ENCODE results near the gene NDUFA7.
A peak's percentile ranks its signal among the peaks of the same experiment; 100 is the strongest.
"Not testable (repeated sequence)": the region's sequence is repeated elsewhere in the genome, so short reads cannot be mapped to it uniquely, and the experiment has no call there.

Gene NDUFA7

DNA sequence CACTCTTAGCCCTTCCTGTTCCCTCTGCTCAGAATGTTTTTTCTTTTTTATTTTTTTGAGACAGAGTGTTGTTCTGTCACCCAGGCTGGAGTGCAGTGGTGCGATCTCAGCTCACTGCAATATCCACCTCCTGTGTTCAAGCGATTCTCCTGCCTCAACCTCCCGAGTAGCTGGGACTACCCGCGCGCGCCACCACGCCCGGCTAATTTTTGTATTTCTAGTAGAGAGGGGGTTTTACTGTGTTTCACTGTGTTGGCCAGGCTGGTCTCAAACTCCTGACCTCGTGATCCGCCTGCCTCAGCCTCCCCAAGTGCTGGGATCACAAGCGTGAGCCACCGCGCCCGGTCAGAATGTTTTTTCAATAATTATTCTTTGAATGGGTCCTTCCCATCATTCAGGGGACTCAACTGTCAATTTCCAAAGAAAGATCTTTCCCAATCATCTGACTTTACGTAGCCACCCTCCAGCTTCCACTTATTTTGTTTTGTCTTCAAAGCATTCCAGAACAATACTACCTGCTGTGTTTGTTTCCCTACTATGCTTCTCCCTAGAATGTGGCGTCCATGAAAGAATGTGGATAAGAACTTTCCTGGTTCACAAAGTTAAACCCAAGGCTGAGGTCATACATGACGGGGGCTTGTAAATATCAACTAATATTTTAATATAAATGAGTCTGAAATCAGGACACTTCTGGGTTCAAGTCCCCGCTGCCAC lies 1.2 kb downstream of the NDUFA7 start:
- DNase-seq (ENCODE audit: low read depth, low spot score), result no peak

DNA sequence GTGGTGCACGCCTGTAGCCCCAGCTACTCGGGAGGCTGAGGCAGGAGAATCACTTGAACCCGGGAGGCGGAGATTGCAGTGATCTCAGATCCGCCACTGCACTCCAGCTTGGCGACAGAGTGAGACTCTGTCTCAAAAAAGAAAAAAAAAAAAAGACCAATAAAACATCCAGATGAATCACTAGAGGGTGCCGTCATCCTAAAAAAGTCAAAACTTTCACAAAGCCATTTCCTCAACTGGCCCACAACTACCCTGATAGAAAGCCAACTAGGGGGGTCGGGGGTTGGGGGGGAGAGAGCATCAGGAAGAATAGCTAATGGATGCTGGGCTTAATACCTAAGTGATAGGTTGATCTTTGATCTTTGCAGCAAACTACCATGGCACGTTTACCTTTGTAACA lies 2.3 kb downstream of the NDUFA7 start:
- not testable (repeated sequence) for DNase-seq (ENCODE audit: low read depth, low spot score)

DNA sequence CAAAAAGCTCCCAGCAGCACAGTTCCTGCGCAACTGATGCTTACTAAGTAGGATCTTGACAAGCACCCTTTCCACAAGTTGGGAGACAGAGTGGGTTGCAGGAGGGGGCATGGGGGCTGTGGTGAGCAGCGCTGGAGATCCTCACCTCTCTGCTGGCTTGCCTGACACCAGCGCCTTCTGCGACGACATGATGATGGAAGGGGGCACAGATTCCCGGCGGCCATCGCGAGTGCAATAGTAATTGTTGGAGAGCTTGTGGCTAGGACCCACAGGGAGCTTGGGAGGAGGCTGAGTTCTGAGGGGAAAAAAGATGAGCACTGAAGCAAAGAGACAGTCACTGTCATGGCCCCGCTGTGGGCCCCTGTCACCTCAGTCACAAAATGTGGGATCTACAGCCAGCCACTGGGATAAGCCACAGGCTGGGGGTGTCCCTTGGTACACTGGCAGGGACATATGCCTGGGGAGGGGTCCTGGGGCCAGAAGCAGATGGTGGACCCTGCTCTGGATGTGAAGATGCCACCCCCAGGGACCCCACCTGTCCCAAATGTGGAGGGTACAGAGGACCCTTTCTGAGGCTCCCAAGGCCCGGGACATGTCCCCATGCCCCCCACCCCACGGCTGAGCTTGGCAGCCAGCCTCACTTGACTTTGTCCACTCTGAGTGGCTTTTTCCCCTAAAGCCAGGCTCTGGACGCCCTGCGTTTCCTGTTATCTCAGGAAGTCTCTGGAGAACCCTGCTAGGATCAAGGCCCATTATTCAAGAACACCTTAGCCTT lies 4.6 kb downstream of the NDUFA7 start:
- DNase-seq (ENCODE audit: low read depth, low spot score), result no peak

DNA sequence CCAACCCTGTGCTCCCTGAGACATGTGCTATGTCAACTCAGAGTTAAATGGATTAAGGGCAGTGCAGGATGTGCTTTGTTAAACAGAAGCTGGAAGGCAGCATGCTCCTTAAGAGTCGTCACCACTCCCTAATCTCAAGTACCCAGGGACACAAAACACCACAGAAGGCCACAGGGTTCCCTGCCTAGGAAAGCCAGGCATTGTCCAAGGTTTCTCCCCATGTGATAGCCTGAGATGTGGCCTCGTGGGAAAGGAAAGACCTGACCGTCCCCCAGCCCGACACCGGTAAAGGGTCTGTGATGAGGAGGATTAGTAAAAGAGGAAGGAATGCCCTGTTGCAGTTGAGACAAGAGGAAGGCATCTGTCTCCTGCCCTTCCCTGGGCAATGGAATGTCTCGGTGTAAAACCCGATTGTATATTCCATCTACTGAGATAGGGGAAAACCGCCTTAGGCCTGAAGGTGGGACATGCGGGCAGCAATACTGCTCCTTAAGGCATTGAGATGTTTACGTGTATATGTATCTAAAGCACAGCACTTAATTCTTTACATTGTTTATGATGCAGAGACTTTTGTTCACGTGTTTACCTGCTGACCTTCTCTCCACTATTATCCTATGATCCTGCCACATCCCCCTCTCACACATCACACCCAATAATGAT lies 6.1 kb downstream of the NDUFA7 start:
- peak; percentile 47 for DNase-seq (ENCODE audit: low read depth, low spot score)

DNA sequence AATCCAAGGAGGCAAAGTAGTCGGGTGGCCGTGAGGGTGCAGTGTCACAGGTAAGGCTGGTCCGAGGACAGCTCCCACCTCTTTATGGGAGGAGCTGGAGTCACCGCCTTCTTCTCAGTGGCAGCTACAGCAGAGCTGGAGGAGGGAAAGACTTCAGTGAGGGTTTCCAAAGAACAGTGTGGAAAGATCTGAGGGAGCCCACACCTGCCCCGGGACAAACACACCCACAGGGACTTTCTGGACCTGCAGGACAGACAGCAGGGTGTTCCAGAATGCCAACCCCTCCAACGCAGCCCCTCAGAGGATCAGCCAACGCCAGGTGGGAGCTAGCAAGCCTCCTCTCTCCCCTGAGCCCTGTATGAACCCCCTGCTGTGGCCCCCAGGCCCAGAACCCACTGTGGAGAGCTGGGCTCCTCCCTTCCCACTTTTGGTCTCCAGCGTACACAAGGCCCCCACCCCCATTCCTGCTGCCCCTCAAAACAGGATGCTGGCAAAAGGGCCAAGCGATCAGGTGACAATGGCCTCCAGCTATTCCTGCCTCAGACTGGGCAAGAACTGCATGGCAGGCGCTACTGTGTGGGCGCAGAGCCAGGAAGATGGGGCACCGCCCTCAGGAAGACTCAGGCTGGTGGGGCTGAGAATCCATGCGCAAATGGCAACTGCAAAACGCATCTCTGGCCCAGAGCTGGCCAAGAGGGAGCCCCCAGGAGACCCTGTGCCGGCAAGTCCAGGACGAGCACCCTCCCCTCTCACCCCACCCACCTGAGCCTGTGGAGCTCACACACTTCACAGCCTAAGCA lies 9.5 kb downstream of the NDUFA7 start:
- no peak for DNase-seq (ENCODE audit: low read depth, low spot score)

DNA sequence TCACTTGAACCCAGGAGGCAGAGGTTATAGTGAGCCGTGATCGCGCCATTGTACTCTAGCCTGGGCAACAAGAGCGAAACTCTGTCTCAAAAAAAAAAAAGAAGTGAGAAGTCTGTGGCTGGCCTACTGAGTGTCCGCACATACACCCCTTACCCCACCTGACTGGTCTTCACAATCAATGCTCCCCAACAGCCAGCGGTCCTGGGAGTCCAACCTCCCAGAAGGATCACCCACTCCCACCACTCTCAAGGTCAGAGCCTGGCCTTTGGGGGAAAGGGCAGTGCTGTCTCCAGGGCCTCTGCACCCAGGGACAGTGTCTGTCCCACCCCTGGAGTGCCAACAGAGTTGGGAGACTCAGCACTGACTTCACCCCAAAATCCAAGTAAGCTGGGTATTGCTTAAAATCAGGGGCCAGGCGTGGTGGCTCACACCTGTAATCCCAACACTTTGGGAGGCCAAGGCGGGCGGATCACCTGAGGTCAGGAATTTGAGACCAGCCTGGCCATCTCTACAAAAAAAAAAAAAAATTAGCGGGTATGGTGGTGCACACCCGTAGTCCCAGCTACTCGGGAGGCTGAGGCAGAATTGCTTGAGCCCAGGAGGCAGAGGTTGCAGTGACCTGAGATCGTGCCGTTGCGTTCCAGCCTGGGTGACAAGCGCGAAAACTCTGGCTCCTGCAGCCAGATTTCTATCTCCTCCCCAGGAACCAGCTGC lies 10.7 kb downstream of the NDUFA7 start:
- no peak for DNase-seq (ENCODE audit: low read depth, low spot score)

DNA sequence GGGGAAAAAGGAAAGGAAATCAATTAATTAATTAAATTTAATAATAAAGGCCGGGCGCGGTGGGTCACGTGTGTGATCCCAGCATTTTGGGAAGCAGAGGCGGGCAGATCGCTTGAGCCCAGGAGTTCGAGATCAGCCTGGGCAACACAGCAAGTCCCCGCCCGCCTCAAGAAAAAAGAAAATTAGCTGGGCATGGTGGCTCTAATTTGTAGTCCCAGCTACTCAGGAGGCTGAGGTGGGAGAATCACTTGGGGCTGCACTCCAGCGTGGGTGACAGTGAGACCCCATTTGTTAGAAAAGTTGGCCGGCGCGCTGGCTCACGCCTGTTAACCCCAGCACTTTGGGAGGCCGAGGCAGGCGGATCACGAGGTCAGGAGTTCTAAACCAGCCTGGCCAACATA lies 12.3 kb downstream of the NDUFA7 start:
- DNase-seq (ENCODE audit: low read depth, low spot score), result no peak

DNA sequence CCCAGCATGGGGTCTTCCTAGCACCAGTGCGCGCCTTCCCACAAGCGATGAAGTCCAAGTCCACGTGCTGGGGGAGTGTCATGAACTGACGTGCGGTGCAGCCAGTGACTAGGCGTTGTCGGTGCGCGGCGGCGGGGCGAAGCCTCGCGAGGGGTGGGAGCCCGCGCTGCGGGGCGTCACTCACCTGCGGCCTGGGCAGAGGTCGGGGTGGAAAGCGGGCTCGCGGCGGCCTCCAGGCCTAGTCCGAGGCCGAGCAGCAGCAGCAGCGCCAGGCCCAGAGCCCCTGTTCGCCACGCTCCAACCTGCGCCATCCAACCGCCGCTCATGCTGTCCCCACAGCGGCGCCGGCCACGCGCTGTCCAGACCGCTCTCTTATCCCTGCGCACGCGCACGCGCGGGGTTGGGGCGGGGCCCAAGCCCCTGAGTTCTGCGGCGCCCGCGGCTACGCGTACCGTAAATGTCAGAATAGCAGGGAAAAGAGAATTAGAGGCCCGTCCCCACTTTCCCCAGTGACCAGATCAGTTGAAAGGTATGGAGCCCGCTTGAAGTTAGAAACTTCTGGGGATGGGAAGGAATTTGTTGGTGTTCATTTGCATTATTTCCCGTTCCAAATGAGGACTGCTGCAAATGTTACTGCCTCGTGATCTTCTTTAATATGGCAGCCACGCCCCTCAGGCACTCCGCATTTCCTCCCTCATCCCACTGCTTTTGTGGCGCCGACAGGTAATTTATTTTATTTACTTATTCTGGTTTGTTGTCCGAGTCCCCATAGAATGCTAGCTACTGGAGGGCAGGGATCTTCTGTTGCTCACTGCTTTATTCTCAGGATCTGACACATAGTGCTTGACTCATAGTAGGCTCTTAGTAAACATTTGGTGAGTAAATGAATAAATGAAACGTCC lies 13.0 kb downstream of the NDUFA7 start, which contains the start of gene CD320:
TSS of gene CD320 (minus strand) at position 394 of the 902 bp plus-strand sequence. CDS start at position 326, 68 bp downstream.
- DNase-seq (ENCODE audit: low read depth, low spot score), result peak; percentile 94

DNA sequence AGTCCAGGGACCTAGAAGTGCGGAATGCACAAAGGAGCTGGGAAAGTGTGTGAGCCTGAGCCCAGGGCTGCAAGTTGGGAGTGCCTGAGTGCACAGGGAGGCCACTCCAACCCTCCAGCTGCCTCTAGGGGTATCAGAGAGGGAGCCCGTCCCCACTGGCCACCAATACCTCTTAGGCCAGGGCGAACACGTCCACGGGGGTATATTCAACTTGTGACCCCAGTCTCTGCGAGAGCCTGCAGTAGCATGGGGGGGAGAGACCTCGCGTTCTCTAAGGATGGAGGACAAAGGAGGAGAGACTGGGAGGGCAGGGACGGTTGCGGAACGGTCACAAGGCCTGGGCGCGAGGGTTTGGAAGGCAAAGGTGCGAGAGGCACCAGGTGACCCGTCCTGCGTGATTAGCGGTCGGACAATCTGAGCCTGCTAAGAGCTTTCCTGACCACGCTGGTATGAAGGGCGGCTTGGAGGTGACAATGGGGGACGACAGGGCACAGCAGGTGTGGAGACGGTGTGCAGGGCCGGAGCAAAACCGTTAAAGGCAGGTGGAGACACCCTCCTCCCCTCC lies 13.7 kb downstream of the NDUFA7 start:
- DNase-seq (ENCODE audit: low read depth, low spot score), result peak; percentile 48

DNA sequence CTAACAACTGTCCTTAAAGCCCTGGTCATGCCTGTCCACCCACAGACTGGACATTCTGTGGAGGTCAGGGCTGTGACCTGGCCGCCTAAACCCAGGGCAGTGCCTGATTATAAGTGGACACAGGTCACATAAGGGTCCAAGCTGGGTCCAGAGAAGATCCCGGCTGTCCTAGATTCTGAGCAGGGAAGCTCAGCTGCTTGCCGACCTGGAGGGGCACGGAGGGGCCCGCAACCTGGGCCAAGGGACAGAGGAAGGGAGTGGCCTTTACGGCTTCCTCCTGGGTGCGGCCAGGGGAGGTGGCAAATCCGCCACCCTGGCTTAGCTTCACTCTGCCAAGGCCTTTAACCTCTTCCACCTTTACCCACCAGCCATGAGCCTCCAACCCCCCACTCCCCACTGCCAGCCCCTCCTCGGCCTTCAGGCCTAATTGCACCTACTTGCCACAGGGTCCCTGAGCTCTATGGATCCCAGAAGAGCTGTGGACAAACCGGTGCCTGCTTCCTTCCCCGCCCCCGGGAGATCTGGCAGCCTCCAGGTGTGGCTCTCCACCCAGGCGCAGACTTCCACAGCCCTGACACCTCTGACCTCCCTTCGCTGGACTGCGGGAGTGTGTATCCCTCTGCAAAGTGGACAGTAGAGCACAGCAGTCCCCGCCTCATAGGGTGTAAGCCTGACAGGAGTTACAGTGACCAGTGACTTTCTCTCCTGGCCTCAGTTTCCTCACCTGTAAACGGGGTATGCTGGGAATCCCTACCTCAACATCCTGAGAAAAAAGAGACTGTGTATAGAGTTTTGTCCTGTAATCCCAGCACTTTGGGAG lies 14.7 kb downstream of the NDUFA7 start:
- DNase-seq (ENCODE audit: low read depth, low spot score), result no peak

DNA sequence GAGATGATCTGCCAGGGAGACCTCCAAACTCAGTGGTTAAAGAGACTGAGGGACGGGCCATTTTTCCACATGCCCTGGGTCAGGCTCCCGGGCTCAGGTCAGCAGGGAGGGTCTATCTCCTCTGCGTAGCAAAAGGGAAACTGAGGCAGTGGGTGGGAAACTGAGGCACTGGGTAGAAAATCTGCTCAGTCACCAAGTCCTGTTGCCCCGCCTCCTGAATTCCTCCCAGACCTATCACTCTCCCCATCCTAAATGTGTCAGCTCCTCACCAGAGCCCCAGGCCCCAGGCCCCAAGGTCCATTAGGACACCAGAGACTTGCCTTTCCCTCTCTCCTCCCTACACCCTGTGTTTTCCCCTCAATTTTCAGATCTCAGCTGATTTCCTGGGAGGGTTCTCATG lies 15.4 kb downstream of the NDUFA7 start:
- DNase-seq (ENCODE audit: low read depth, low spot score), result no peak

DNA sequence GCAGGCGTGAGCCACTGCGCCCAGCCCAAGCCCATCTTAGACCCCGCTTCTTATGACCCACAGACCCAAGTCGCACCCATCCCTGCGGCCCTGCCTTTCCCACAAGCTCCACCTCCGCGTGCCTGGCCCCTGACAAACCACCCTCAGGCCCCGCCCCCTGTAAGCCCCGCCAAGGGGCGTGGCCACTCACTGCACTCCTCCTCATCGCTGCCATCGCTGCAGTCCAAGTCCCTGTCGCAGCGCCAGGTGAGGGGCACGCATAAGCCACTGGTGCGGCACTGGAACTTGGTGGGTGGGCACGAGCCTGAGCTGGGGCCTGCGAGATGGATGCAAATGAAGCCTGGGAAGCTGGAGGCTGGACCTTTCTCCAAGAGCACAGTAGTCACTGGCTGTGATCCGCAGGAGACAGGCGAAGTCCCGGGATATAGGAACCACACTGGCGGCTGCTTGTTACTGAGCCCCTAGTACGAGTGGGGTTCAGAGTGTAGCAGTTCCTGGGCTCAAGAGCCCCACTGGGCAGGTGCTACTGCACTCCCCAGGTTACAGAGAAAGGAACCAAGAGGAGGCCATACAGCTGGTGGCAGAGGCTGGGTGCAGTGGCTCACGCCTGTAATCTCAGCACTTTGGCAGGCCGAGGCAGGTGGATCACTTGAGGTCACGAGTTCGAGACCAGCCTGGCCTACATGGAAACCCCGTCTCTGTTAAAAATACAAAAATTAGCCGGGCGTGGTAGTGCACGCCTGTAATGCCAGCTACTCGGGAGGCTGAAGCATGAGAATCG lies 16.1 kb downstream of the NDUFA7 start:
- peak; percentile 96 for DNase-seq (ENCODE audit: low read depth, low spot score)

DNA sequence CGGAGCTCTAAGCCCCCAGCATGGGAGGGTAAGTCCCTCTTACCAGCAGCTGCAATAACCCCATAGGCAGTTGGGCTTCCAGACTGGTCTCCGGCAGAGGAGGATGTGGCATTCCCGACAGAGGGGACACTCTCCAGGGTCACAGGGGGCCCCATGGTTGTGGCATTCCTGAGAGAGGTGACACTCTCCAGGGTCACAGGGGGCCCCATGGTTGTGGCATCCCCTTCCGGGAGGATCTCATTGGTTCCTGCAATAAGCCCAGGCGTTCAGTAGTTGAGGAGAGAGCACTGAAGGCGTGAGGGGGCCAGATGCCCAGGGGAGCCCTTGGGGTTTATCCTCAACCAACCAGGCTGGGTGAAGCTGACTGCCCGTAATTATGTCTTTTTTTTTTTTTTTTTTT lies 18.4 kb downstream of the NDUFA7 start:
- no peak for DNase-seq (ENCODE audit: low read depth, low spot score)

DNA sequence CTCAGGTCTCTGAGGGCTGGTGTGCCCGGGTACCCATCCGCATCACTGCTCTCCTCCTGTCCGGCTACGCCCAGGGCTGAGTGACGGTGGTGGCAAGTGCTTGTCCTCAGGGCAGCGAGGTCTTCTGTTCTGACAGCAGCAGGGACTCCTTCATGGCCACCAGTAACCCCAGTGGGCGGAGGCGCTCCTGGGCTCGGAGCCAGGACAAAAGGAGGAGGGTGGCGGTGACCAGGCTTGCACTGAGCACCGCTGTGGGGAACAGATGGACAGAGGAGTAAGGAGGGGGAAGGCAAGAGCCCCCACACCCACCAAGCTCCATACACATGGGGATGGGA lies 18.9 kb downstream of the NDUFA7 start:
- DNase-seq (ENCODE audit: low read depth, low spot score), result no peak

DNA sequence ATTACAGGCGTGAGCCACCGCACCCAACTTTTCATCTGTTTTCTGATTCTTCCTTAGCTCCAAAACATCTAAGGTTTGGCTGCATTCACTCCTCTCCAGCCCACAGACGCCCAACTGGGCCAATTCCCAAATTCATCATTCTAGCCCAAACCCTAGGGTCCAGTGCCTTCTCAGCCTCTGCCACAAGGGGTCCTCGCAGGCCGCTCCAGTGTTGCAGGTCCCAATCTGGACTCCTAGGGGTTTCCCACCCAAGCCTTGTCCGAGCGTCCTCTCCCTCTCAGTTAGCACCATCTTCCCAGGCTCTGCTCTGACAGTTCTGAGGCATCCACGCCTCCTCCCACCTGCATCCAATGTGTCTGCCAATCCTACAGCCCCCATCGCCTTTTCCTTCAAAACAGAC lies 29.8 kb downstream of the NDUFA7 start:
- not testable (repeated sequence) for DNase-seq (ENCODE audit: low read depth, low spot score)

DNA sequence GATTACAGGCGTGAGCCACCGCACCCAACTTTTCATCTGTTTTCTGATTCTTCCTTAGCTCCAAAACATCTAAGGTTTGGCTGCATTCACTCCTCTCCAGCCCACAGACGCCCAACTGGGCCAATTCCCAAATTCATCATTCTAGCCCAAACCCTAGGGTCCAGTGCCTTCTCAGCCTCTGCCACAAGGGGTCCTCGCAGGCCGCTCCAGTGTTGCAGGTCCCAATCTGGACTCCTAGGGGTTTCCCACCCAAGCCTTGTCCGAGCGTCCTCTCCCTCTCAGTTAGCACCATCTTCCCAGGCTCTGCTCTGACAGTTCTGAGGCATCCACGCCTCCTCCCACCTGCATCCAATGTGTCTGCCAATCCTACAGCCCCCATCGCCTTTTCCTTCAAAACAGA lies 44.7 kb downstream of the NDUFA7 start:
- not testable (repeated sequence) for DNase-seq (ENCODE audit: low read depth, low spot score)

DNA sequence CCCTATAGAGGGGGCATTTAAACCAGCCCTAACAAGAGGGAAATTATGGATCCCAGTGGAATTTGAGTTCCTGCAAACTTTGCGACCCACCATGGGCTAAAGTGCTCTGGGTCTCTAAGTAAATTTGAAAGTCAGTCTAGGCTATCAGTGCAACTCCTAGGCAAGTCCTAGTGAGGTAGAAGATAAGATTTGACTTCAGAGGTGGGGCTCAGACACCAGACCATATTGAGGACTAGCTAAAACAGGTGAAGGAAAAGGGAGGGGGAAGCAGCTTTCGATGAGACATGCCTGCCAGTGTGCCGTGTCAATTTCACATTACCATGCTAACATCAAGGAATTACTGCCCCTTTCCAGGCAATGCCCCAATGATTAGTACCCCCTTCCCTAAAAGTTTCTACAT lies 51.5 kb downstream of the NDUFA7 start:
- DNase-seq (ENCODE audit: low read depth, low spot score), result no peak

DNA sequence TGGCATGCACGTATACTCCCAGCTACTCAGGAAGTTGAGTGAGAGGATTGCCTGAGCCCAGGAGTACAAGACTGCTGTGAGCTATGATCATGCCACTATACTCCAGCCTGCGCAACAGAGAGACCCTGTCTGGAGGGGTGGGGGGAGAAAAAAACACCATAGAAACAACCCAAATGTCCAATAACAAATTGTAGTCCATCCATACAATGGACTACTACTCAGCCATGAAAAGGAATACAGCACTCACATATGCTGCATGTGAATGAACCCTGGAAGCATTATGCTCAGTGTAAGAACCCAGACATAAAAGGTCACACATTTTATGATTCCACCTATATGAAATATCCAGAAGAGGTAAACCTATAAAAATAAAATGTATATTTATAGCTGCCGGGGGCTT lies 55.3 kb downstream of the NDUFA7 start:
- no peak for DNase-seq (ENCODE audit: low read depth, low spot score)
